ENCODE measurements around the gene PUS7L. TPM values are rescaled to one million over a fixed set of nuclear protein-coding genes. Genes with fewer than 3 reads are reported as not detected.

The PUS7L gene, protein sequence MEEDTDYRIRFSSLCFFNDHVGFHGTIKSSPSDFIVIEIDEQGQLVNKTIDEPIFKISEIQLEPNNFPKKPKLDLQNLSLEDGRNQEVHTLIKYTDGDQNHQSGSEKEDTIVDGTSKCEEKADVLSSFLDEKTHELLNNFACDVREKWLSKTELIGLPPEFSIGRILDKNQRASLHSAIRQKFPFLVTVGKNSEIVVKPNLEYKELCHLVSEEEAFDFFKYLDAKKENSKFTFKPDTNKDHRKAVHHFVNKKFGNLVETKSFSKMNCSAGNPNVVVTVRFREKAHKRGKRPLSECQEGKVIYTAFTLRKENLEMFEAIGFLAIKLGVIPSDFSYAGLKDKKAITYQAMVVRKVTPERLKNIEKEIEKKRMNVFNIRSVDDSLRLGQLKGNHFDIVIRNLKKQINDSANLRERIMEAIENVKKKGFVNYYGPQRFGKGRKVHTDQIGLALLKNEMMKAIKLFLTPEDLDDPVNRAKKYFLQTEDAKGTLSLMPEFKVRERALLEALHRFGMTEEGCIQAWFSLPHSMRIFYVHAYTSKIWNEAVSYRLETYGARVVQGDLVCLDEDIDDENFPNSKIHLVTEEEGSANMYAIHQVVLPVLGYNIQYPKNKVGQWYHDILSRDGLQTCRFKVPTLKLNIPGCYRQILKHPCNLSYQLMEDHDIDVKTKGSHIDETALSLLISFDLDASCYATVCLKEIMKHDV
- polyA plus RNA-seq (2012; ENCODE audit: low read depth, missing spikeins): 4.5 TPM

DNA sequence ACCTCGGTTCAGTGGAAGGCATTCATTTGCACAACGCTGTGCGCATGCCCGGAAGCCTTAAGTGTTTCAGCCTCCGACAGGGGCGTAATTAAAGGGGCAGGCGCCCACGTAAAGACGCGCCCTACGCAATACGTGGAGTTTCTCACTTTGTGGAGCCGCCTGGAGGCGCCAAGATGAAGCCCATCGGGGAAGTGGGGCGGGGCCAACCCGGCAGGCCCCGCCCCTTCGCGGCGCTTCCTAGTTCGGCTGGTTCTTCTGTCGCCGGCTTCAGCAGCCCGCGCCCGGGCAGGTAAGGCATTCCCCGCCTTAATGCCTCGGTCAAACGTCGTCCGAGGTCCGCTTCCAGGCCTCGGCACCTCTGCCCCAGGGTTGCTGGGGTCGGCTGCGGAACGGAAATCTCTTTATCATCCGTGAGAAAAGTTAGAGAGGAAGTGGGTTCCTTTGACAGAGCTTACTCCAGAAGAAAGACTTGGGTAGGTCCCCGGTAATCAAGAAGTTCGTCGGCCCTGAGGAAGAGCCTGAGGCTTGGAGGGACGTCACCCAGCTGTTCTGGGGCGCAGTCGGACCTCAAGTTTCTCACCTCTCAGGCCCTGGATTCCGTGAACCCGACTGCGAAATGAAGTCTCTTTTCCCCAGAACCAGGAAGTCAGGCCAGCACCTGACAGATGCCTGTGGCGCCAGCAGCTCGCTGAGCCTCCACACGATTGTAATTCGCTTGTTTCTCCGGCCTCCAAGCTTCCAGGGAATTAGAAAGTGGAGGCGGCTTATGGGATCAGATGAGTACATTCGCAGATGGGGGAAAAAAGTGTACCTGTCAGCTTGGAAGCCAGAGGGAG is at the start of gene PUS7L, which contains the start of gene IRAK4:
Gene PUS7L (minus strand): TSS at position 63 of the 836 bp plus-strand sequence. CDS start 3,545 bp downstream, outside the sequence.
Gene IRAK4 (plus strand): TSS at position 224 of the 836 bp plus-strand sequence. CDS start 9,161 bp downstream, outside the sequence.
- TF ChIP-seq PAX5 (IDR thresholded peaks at IDR 0.05; ENCODE audit: insufficient read depth, low read length, severe bottlenecking) (no peak), TAF1 (IDR thresholded peaks at IDR 0.05; ENCODE audit: low read depth, low read length) (peak; percentile 70), POU2F2 (IDR thresholded peaks at IDR 0.05; ENCODE audit: low read depth, low read length) (peak; percentile 55; the same call in 1 of the 2 replicates), POLR2AphosphoS5 (IDR thresholded peaks at IDR 0.05; ENCODE audit: low read depth, low read length) (peak; percentile 93), POLR2A (IDR thresholded peaks at IDR 0.05; ENCODE audit: low read depth, low read length) (peak; percentile 86), SPI1 (IDR thresholded peaks at IDR 0.05; ENCODE audit: low read depth, low read length) (peak; percentile 74)
- FAIRE-seq (peak; percentile 96), DNase-seq (ENCODE audit: insufficient read length, low spot score) (peak; percentile 78)

DNA sequence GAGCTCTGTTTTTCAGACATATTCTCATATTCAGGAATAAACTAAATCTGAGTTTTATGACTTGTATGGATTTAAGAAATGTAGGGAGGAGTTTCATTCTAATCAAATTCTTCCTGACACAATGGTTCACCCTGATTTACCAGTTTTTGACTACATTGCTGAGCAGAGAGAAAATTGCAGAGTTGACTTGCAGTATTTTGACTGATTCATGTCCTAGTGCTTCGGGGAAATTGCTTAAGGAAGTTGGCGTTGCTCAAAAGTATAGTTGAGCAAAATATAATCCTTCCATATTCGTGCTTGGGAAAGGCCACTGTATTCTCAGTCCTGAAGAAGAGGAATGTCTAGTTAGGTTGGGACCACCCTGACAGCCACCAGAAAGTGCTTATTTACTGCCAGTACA is 48.8 kb upstream of the PUS7L start:
- DNase-seq (ENCODE audit: insufficient read length, low spot score) (no peak), FAIRE-seq (peak; percentile 20)
- TF ChIP-seq SPI1 (IDR thresholded peaks at IDR 0.05; ENCODE audit: low read depth, low read length): no peak
- no peak for TF ChIP-seq TAF1 (IDR thresholded peaks at IDR 0.05; ENCODE audit: low read depth, low read length)
- no peak for TF ChIP-seq POLR2AphosphoS5 (IDR thresholded peaks at IDR 0.05; ENCODE audit: low read depth, low read length)
- TF ChIP-seq POU2F2 (IDR thresholded peaks at IDR 0.05; ENCODE audit: low read depth, low read length): no peak
- TF ChIP-seq PAX5 (IDR thresholded peaks at IDR 0.05; ENCODE audit: insufficient read depth, low read length, severe bottlenecking): no peak
- no peak for TF ChIP-seq POLR2A (IDR thresholded peaks at IDR 0.05; ENCODE audit: low read depth, low read length)

DNA sequence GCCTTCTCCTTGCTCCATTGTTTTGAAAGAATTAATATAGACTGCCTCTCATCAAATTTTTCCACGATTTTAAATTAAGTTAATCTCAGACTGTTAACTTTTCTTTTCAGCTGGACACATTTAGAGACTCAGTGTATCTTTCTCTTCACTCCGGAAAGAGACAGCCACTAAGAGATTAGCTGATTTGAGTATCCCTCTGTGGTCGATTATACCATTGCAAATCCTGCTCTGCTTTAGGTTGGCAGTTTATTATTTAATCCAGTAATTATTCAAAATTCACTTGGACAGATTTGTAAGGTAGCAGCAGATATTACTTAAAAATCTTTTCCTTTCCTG is 48.1 kb upstream of the PUS7L start:
- DNase-seq (ENCODE audit: insufficient read length, low spot score): no peak
- FAIRE-seq: peak; percentile 28
- TF ChIP-seq POLR2A (IDR thresholded peaks at IDR 0.05; ENCODE audit: low read depth, low read length): no peak
- TF ChIP-seq PAX5 (IDR thresholded peaks at IDR 0.05; ENCODE audit: insufficient read depth, low read length, severe bottlenecking): no peak
- no peak for TF ChIP-seq SPI1 (IDR thresholded peaks at IDR 0.05; ENCODE audit: low read depth, low read length)
- TF ChIP-seq TAF1 (IDR thresholded peaks at IDR 0.05; ENCODE audit: low read depth, low read length): no peak
- TF ChIP-seq POU2F2 (IDR thresholded peaks at IDR 0.05; ENCODE audit: low read depth, low read length): no peak
- no peak for TF ChIP-seq POLR2AphosphoS5 (IDR thresholded peaks at IDR 0.05; ENCODE audit: low read depth, low read length)

DNA sequence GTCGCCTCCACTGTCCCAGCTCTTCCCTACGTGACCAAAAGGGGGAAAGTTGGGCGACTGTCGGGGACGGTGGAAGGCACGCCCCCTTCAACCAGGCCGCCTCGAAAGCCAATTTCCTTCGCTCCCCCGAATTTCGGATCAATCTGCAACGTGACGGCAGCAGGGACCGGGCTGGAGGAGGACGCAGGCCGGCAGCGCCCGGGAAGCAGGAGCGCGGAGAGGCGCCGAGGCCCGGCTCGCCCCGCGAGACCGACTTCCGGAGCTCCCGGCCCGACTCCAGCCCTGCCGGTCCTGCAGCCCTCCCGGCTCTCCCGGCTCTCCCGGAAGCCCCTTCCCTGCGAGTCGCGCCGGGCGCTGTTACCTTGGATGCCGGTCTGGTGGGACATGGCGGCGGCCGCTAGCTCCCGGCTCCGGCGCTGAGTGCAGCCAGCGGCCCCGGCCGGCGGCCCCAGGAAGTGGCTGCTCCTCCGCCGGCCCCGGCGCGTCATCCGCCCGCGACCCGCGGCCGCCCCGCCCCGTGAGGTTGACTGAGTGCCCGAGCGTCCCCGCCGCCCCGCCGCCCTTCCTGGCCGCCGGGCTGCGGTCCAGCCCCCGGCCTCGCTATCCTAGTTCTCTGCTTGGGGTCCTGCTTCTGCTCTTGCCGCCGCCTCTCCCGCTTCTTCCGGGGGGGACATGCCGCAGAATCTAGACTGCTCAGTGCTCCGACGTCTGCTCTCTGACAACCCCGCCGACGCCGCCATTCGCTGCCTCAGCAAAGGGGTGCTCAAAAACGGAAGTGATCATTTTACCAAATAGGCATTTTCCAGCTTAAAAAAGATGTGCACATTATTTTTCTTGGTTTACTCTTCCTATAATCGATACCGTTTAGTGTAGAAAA is 47.5 kb upstream of the PUS7L start, which contains the start of gene TWF1:
Gene TWF1 (minus strand): TSS at position 458 of the 877 bp plus-strand sequence. CDS start 72 bp downstream, at position 386.
- peak; percentile 77 for TF ChIP-seq TAF1 (IDR thresholded peaks at IDR 0.05; ENCODE audit: low read depth, low read length)
- TF ChIP-seq POLR2A (IDR thresholded peaks at IDR 0.05; ENCODE audit: low read depth, low read length): peak; percentile 81
- TF ChIP-seq POLR2AphosphoS5 (IDR thresholded peaks at IDR 0.05; ENCODE audit: low read depth, low read length): peak; percentile 75
- TF ChIP-seq POU2F2 (IDR thresholded peaks at IDR 0.05; ENCODE audit: low read depth, low read length): no peak
- TF ChIP-seq PAX5 (IDR thresholded peaks at IDR 0.05; ENCODE audit: insufficient read depth, low read length, severe bottlenecking): peak; percentile 1
- TF ChIP-seq SPI1 (IDR thresholded peaks at IDR 0.05; ENCODE audit: low read depth, low read length): peak; percentile 89
- DNase-seq (ENCODE audit: insufficient read length, low spot score): peak; percentile 74
- FAIRE-seq: peak; percentile 96

DNA sequence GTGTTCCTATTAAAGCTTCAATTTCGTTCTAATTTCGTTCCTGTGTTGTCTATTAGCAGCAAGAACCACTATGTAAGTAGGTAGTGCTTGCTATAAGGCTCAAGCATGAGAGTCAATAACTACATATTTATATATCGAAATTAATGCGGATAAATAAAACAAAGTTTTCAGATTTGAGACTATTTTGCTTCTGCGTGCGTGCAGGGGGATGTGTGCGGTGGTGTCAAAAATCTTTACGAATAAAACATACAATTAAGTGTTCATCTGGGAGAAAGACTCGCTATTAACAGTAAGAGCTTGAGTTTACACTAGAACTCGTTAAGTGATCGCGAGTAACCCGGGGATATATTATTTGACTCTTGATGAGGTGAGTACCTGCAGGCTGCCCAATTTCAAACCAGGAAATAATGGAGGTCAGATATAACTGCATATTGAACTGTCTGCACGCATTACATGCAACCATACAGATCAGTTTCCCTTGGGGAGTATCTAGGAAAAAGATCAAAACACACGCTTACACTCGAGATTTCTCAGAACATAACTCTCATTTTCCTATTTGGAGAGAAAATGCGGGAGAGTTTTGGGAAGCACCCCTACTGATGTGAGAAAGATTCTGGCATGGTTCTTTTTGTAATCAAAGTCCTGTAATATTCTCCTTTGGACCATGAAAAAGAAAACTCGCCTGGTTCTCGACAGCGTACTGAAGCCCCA is 46.7 kb upstream of the PUS7L start:
- TF ChIP-seq PAX5 (IDR thresholded peaks at IDR 0.05; ENCODE audit: insufficient read depth, low read length, severe bottlenecking): no peak
- TF ChIP-seq POU2F2 (IDR thresholded peaks at IDR 0.05; ENCODE audit: low read depth, low read length): no peak
- no peak for TF ChIP-seq POLR2A (IDR thresholded peaks at IDR 0.05; ENCODE audit: low read depth, low read length)
- no peak for TF ChIP-seq SPI1 (IDR thresholded peaks at IDR 0.05; ENCODE audit: low read depth, low read length)
- TF ChIP-seq TAF1 (IDR thresholded peaks at IDR 0.05; ENCODE audit: low read depth, low read length): no peak
- no peak for TF ChIP-seq POLR2AphosphoS5 (IDR thresholded peaks at IDR 0.05; ENCODE audit: low read depth, low read length)
- DNase-seq (ENCODE audit: insufficient read length, low spot score) (no peak), FAIRE-seq (no peak)

DNA sequence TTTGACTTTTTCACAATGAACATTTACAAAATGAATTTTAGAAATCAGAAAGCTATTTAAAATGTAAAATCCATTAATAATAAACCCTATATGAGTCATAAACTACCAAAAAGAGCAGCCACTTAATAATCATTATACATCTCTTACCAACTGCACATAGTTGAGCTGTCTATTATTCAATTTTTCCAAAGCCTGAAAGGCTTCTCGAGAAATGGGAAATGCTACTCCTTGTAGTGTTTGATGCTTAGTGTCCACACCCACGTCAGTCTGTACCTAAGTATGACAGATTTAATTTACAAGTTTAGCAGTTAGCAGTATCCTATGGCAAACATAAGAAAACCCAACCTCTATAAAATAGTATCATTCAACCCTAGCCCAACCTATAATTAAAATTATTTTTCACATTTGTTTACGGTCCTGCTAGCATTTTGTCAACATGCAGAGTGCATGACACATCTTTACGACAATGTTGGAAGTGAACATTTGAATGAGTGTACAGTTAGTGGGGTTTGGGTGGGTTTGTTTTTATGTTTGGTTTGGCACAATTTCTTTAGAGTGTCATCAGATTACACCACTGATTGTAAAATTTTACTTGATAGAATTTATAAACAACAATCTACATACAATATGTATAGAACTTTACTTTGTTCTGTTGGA is 39.1 kb upstream of the PUS7L start:
- TF ChIP-seq TAF1 (IDR thresholded peaks at IDR 0.05; ENCODE audit: low read depth, low read length) (no peak), POU2F2 (IDR thresholded peaks at IDR 0.05; ENCODE audit: low read depth, low read length) (no peak), PAX5 (IDR thresholded peaks at IDR 0.05; ENCODE audit: insufficient read depth, low read length, severe bottlenecking) (no peak), POLR2AphosphoS5 (IDR thresholded peaks at IDR 0.05; ENCODE audit: low read depth, low read length) (no peak), POLR2A (IDR thresholded peaks at IDR 0.05; ENCODE audit: low read depth, low read length) (no peak), SPI1 (IDR thresholded peaks at IDR 0.05; ENCODE audit: low read depth, low read length) (no peak)
- FAIRE-seq (no peak), DNase-seq (ENCODE audit: insufficient read length, low spot score) (no peak)

DNA sequence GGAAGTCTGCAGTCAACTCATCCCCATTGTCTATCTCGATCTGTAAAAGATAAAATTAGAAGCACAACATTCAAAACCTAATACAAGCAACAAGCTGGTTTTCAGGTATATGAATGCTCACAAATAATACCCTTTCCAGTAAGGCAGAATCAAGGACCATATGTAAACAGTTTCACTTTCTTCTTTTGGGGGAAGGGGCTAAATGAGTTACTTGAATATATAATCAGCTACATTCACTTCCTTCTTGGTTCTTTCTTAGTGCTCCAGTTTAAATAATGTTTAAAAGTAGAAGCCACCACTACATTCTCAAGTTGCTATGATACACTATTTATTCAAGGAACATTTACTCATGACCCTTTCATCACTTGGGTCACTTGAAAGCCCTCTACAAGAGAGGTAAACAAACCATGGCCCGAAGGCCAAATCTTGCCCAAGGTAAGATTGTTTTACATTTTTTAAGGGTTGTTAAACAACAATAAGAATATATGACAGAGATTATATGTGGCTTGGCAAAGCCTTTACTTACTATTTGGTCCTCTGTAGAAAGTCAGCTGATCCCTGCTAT is 37.2 kb upstream of the PUS7L start:
- DNase-seq (ENCODE audit: insufficient read length, low spot score) (no peak), FAIRE-seq (no peak)
- no peak for TF ChIP-seq POU2F2 (IDR thresholded peaks at IDR 0.05; ENCODE audit: low read depth, low read length)
- TF ChIP-seq TAF1 (IDR thresholded peaks at IDR 0.05; ENCODE audit: low read depth, low read length): no peak
- TF ChIP-seq SPI1 (IDR thresholded peaks at IDR 0.05; ENCODE audit: low read depth, low read length): no peak
- no peak for TF ChIP-seq POLR2A (IDR thresholded peaks at IDR 0.05; ENCODE audit: low read depth, low read length)
- TF ChIP-seq POLR2AphosphoS5 (IDR thresholded peaks at IDR 0.05; ENCODE audit: low read depth, low read length): no peak

Measured in GM12891 (cell line).